GM12801 (cell line): ENCODE data around the gene OR7G3.

Source experiments
- TF ChIP-seq, protein P1 (sequence below): IDR thresholded peaks from one replicate; pipeline ENCODE4 v1.5.1; 2011; ENCODE audit warnings: control low read depth; ENCODE audit not compliant: insufficient read length; ENCODE audit errors: extremely low read depth

The OR7G3 gene

GRCh38 chr19:9126900-9127405 is at the start of gene OR7G3:
Gene OR7G3 (minus strand): TSS chr19:9126950. CDS start chr19:9126950, 0 bp downstream.
- TF ChIP-seq, protein P1, sequence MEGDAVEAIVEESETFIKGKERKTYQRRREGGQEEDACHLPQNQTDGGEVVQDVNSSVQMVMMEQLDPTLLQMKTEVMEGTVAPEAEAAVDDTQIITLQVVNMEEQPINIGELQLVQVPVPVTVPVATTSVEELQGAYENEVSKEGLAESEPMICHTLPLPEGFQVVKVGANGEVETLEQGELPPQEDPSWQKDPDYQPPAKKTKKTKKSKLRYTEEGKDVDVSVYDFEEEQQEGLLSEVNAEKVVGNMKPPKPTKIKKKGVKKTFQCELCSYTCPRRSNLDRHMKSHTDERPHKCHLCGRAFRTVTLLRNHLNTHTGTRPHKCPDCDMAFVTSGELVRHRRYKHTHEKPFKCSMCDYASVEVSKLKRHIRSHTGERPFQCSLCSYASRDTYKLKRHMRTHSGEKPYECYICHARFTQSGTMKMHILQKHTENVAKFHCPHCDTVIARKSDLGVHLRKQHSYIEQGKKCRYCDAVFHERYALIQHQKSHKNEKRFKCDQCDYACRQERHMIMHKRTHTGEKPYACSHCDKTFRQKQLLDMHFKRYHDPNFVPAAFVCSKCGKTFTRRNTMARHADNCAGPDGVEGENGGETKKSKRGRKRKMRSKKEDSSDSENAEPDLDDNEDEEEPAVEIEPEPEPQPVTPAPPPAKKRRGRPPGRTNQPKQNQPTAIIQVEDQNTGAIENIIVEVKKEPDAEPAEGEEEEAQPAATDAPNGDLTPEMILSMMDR, result no peak

GRCh38 chr19:9175326-9175725 is 48.6 kb upstream of the OR7G3 start:
- TF ChIP-seq, protein P1, result no peak

- TF ChIP-seq, protein P1, result no peak
These were observed 44.7 kb upstream of the OR7G3 start for GRCh38 chr19:9171393-9171991.

DNA sequence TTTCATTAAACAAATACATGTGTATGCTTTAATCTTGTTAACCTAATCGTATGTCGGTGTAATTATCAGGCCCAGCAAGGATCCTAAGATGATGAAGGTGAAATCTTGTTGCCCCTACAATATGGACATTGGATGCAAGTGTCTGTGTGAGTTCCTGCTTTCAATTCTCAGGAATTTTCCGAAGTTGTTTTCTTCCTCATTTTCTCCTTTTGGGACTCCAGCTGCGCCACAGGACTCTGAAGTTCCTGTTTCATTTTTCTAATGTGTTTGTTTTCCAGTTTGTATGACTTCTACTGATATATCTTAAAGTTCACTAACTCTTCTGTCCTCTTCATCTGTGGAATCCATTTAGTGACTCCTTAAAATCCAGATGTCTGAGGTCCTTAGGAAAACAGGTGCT is 40.1 kb upstream of the OR7G3 start:
- TF ChIP-seq, protein P1, result no peak

GRCh38 chr19:9165261-9165660 is 38.5 kb upstream of the OR7G3 start:
- TF ChIP-seq, protein P1, result no peak

DNA sequence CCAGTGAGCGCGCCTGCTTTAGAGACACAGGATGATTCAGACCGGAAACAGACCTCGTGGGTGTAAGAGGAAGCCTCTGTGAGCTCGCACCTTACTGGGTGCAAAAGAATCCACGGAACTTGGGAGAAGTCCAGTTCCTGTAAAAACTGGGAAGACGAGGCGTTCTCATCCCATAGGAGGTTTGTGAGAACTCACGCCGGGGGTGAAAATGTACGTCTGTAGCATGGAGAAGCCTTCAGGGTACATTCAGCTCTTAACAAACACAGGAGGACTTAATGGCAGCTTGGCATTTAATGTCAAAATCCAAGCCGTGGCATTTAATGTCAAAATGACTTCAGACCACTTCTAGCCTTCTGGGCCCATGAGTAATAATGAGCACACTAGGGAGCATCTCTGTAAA is 34.7 kb upstream of the OR7G3 start:
- TF ChIP-seq, protein P1, result no peak

DNA sequence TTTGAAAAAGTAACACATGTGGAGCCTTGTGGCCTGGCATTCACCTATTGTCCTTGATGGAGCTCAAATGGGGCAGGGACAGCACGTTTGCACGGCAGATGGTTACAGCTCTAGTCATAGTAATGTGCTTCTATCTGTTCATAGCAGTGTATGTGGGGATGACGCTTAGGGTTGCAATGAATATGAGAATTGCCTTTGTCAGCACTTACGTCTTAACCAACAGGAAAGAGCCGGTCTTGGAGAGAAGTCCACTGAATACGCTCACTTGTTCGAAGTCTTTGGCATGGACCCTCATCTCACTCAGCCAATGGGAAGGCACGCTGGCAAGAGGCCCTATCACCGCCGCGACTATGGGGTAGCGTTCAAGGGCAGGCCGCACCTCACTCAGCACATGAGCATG is 33.1 kb upstream of the OR7G3 start:
- TF ChIP-seq, protein P1, result no peak
